CD14-positive monocyte (primary cell): ENCODE data around the gene SYPL2. TPM values are rescaled to one million over a fixed set of nuclear protein-coding genes. Genes with fewer than 3 reads are reported as not detected.

Experiments
- DNase-seq, 3 donors: peaks; one replicate each; pipeline ENCODE4 v3.0.0-alpha.2; 2011 to 2022
- H2AFZ ChIP-seq: 2 replicates; pipeline ENCODE4 v1.6.0; 2012; ENCODE audit warnings: mild to moderate bottlenecking, low read depth, low read length, inconsistent platforms; ENCODE audit not compliant: insufficient read depth, poor library complexity, severe bottlenecking
- H3K27ac ChIP-seq, 2 donors: 1 replicate in 1 of 2; 2 replicates in 1 of 2; pipeline ENCODE4 v1.5.1; 2012 to 2013; ENCODE audit warnings: low read length in 2 of 2, control low read depth in 1 of 2, inconsistent platforms in 1 of 2, low read depth in 1 of 2, mild to moderate bottlenecking in 1 of 2
- H3K27me3 ChIP-seq, 2 donors: one replicate each; pipeline versions ENCODE4 v1.6.0 to v1.6.1; 2011 to 2013; ENCODE audit warnings: low read length in 2 of 2; ENCODE audit not compliant: control insufficient read depth in 2 of 2, insufficient read depth in 2 of 2
- H3K36me3 ChIP-seq, 2 donors: replicated peaks in 1 of 2; 1 replicate in 1 of 2; 2 replicates in 1 of 2; pipeline versions ENCODE4 v1.5.1 to v1.6.1; 2012 to 2013; ENCODE audit warnings: low read length in 2 of 2, control low read depth in 1 of 2, inconsistent platforms in 1 of 2, mild to moderate bottlenecking in 1 of 2; ENCODE audit not compliant: insufficient read depth in 2 of 2, control insufficient read depth in 1 of 2
- H3K4me1 ChIP-seq, 2 donors: 1 replicate in 1 of 2; 2 replicates in 1 of 2; pipeline versions ENCODE4 v1.5.1 to v1.6.1; 2012 to 2013; ENCODE audit warnings: low read length in 2 of 2, control low read depth in 1 of 2, inconsistent platforms in 1 of 2, mild to moderate bottlenecking in 1 of 2, moderate library complexity in 1 of 2; ENCODE audit not compliant: insufficient read depth in 2 of 2, control insufficient read depth in 1 of 2
- H3K4me2 ChIP-seq: replicated peaks from 2 replicates; pipeline ENCODE3; 2012; ENCODE audit warnings: low read length, moderate library complexity, mild to moderate bottlenecking; ENCODE audit not compliant: poor library complexity, severe bottlenecking; ENCODE audit errors: extremely low read depth
- H3K4me3 ChIP-seq, 3 experiments: fragments of 200-600 bp in 1 of 3; sonication (generic) in 1 of 3; replicated peaks in 1 of 3; 1 replicate in 2 of 3; 2 replicates in 1 of 3; pipeline ENCODE4 v1.5.1; 2011 to 2013; ENCODE audit warnings: low read length in 3 of 3, mild to moderate bottlenecking in 3 of 3, control low read depth in 2 of 3, low read depth in 2 of 3, inconsistent platforms in 1 of 3, moderate library complexity in 1 of 3
- H3K79me2 ChIP-seq: 2 replicates; pipeline ENCODE4 v1.6.0; 2012; ENCODE audit warnings: mild to moderate bottlenecking, control low read depth, inconsistent platforms, low read length, moderate library complexity; ENCODE audit not compliant: insufficient read depth
- H3K9ac ChIP-seq: 2 replicates; pipeline ENCODE4 v1.6.0; 2017; ENCODE audit warnings: low read length, mild to moderate bottlenecking; ENCODE audit not compliant: insufficient read depth, poor library complexity, severe bottlenecking
- H3K9me3 ChIP-seq, 2 donors: replicated peaks in 1 of 2; 1 replicate in 1 of 2; 2 replicates in 1 of 2; pipeline versions ENCODE4 v1.5.1 to v1.6.1; 2012 to 2013; ENCODE audit warnings: low read length in 2 of 2, control low read depth in 1 of 2; ENCODE audit not compliant: control insufficient read depth in 1 of 2, insufficient read depth in 1 of 2
- H4K20me1 ChIP-seq: 2 replicates; pipeline ENCODE4 v1.6.0; 2012; ENCODE audit warnings: mild to moderate bottlenecking, low read length, control low read depth, moderate library complexity; ENCODE audit not compliant: insufficient read depth
- H3K27ac Mint-ChIP-seq, 7 donors: one replicate each; pipeline ENCODE4 v1.8.0; 2020; ENCODE audit warnings: mild to moderate bottlenecking in 7 of 7, mixed read lengths in 7 of 7, moderate library complexity in 6 of 7, inconsistent platforms in 2 of 7
- H3K27me3 Mint-ChIP-seq, 3 donors: one replicate each; pipeline ENCODE4 v1.8.0; 2021 to 2022; ENCODE audit warnings: low read depth in 3 of 3, mild to moderate bottlenecking in 3 of 3, mixed read lengths in 3 of 3, moderate library complexity in 3 of 3, inconsistent platforms in 1 of 3
- H3K36me3 Mint-ChIP-seq, 2 donors: one replicate each; pipeline ENCODE4 v1.8.0; 2020; ENCODE audit warnings: mixed read lengths in 2 of 2, inconsistent platforms in 1 of 2, mild to moderate bottlenecking in 1 of 2
- H3K4me1 Mint-ChIP-seq: one replicate; pipeline ENCODE4 v1.8.0; 2020; ENCODE audit warnings: mild to moderate bottlenecking, mixed read lengths
- H3K4me3 Mint-ChIP-seq, 2 donors: one replicate each; pipeline ENCODE4 v1.8.0; 2020; ENCODE audit warnings: mild to moderate bottlenecking in 2 of 2, mixed read lengths in 2 of 2, moderate library complexity in 1 of 2
- H3K9me3 Mint-ChIP-seq, 7 donors: one replicate each; pipeline ENCODE4 v1.8.0; 2020 to 2022; ENCODE audit warnings: mixed read lengths in 7 of 7, mild to moderate bottlenecking in 6 of 7, moderate library complexity in 6 of 7, inconsistent platforms in 2 of 7
- WGBS: methylation state at CpG from one replicate; pipeline ENCODE4 v1.1.5; 2013; ENCODE audit warnings: missing lambda C conversion rate; ENCODE audit not compliant: insufficient coverage; 5-methylcytosine and 5-hydroxymethylcytosine counted together
- intact Hi-C, 2 donors: fragments of 100-400 bp; cut with micrococcal nuclease; formaldehyde crosslinking; loops; one replicate each; pipeline versions ENCODE4 v1.15.0 to v1.15.1; 2023
- polyA plus RNA-seq, 3 donors: library from polyadenylated mRNA; depleted of rRNA in 1 of 3; unstranded in 2 of 3; stranded (reverse) in 1 of 3; fragments of 300-500 nt in 2 of 3; fragments of >200 nt in 1 of 3; fragmentation: Illumina TruSeq in 2 of 3; gene quantifications; 1 replicate in 2 of 3; 2 replicates in 1 of 3; pipeline ENCODE4 v1.2.3, GENCODE V29; 2012 to 2021
- TF ChIP-seq, protein P1 (sequence below): fragments of 200-600 bp; IDR thresholded peaks from one replicate; pipeline ENCODE4 v1.8.0; 2022; ENCODE audit warnings: antibody characterized with exemption, mild to moderate bottlenecking

The SYPL2 gene
- polyA plus RNA-seq, 3 donors, result 0.03 to 0.12 TPM; not detected in 1

DNA sequence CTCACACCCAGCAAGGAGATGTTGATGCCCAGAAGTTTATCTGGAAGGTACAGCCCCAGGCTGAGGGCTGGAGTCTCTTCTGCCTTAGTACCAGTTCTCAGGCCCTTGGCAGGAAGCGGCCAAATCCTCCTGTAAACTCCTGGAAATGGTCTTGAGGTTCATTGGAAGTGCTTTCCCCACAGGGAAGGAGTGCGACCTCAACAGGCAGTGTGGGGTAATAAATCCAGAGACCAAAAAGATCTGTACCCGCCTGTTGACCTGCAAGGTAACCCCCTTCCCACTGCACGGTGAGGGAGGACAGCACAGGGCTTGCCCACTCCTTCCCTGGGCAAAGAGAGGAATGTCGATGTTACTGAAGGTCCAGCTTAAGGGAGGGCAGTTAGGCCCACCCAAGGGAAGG is 21.9 kb downstream of the SYPL2 start:
- H3K9me3 ChIP-seq, result no peaks in the 10 kb centered on the region
- no peak overlapping the region for H3K4me3 ChIP-seq
- TF ChIP-seq, protein P1, sequence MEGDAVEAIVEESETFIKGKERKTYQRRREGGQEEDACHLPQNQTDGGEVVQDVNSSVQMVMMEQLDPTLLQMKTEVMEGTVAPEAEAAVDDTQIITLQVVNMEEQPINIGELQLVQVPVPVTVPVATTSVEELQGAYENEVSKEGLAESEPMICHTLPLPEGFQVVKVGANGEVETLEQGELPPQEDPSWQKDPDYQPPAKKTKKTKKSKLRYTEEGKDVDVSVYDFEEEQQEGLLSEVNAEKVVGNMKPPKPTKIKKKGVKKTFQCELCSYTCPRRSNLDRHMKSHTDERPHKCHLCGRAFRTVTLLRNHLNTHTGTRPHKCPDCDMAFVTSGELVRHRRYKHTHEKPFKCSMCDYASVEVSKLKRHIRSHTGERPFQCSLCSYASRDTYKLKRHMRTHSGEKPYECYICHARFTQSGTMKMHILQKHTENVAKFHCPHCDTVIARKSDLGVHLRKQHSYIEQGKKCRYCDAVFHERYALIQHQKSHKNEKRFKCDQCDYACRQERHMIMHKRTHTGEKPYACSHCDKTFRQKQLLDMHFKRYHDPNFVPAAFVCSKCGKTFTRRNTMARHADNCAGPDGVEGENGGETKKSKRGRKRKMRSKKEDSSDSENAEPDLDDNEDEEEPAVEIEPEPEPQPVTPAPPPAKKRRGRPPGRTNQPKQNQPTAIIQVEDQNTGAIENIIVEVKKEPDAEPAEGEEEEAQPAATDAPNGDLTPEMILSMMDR, result no peak
- no peak for DNase-seq
- no peak overlapping the region for H3K4me2 ChIP-seq
- Mint-ChIP-seq H3K9me3 (no peaks in the 10 kb centered on the region), H3K36me3 (peaks cover 16 to 20% of the 10 kb centered on the region in 2 donors), H3K4me3 (no peak overlapping the region), H3K27me3 (peaks cover 3 to 7% (median 5%) of the 10 kb centered on the region in 3 donors), H3K27ac (no peak overlapping the region), H3K4me1 (peaks cover 23% of the 10 kb centered on the region)
- intact Hi-C loops, result no loop called here
- H4K20me1 ChIP-seq, result no peaks in the 10 kb centered on the region
- no peaks in the 10 kb centered on the region for H3K36me3 ChIP-seq
- no peaks in the 10 kb centered on the region for H3K79me2 ChIP-seq
- WGBS, result 100% methylated on average over 2 of the region's 5 CpGs
- peaks cover 0 to under 1% of the 10 kb centered on the region in 2 donors for H3K27me3 ChIP-seq
- H3K4me1 ChIP-seq, result peaks cover 12 to 15% of the 10 kb centered on the region in 2 donors
- no peak overlapping the region for H2AFZ ChIP-seq
- H3K27ac ChIP-seq, result no peak overlapping the region
- H3K9ac ChIP-seq, result no peak overlapping the region

DNA sequence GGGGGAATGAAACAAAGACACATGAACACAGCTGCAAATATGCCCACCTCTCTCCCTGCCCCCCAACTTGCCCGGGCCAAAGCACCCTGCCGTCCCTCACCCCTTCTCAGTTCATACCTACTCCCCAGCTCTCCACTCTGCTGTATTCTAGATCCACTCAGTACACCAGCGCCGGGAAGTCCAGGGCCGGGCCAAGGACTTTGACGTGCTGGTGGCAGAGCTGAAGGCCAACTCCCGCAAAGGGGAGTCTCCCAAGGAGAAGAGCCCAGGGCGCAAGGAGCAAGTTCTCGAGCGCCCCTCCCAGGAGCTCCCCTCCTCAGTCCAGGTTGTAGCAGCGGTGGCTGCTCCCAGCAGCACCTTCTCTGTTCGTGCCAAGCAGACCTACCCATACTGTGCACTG is 22.4 kb downstream of the SYPL2 start:
- TF ChIP-seq, protein P1, result no peak

More for the DNA sequence above, 22.4 kb downstream of the SYPL2 start:
- peaks cover 21% of the 10 kb centered on the region for H3K4me1 Mint-ChIP-seq
- DNase-seq, result no peak
- no peaks in the 10 kb centered on the region for H3K36me3 ChIP-seq
- H3K27me3 ChIP-seq, result no peaks in the 10 kb centered on the region
- no peak overlapping the region for H3K4me2 ChIP-seq
- H2AFZ ChIP-seq, result no peak overlapping the region
- H3K9ac ChIP-seq, result no peak overlapping the region
- 96% methylated on average over 12 of the region's 12 CpGs for WGBS
- no peak overlapping the region for H3K27ac ChIP-seq
- H3K36me3 Mint-ChIP-seq, result peaks cover 16 to 20% of the 10 kb centered on the region in 2 donors
- no peak overlapping the region for H3K4me3 ChIP-seq
- H4K20me1 ChIP-seq, result no peaks in the 10 kb centered on the region
- H3K9me3 Mint-ChIP-seq, result no peaks in the 10 kb centered on the region
- H3K79me2 ChIP-seq, result no peaks in the 10 kb centered on the region
- no peaks in the 10 kb centered on the region for H3K9me3 ChIP-seq
- intact Hi-C loops, result no loop called here
- peaks cover 12 to 17% of the 10 kb centered on the region in 2 donors for H3K4me1 ChIP-seq
- peaks cover 0 to 4% (median 2%) of the 10 kb centered on the region in 3 donors for H3K27me3 Mint-ChIP-seq
- no peak overlapping the region for H3K4me3 Mint-ChIP-seq
- no peak overlapping the region for H3K27ac Mint-ChIP-seq
